Measurements from ENCODE around the gene GALNT7.
"Not testable (repeated sequence)": the region's sequence is repeated elsewhere in the genome, so short reads cannot be mapped to it uniquely, and the experiment has no call there.

The GALNT7 gene

GRCh38 chr4:173199553-173199952 is 30.9 kb downstream of the GALNT7 start:
- DNase-seq: no peak

GRCh38 chr4:173200103-173200884 is 31.7 kb downstream of the GALNT7 start:
- DNase-seq: no peak

- no peak for DNase-seq
Measured at GRCh38 chr4:173202395-173202794, 33.8 kb downstream of the GALNT7 start.

GRCh38 chr4:173205656-173206055 is 37.0 kb downstream of the GALNT7 start:
- DNase-seq: no peak

- DNase-seq: no peak
Measured at GRCh38 chr4:173208420-173208819, 39.8 kb downstream of the GALNT7 start.

GRCh38 chr4:173211222-173211621 is 42.6 kb downstream of the GALNT7 start:
- no peak for DNase-seq

GRCh38 chr4:173211838-173212237 is 43.2 kb downstream of the GALNT7 start:
- no peak for DNase-seq

- DNase-seq: no peak
Measured at GRCh38 chr4:173212379-173212778, 43.8 kb downstream of the GALNT7 start.

- no peak for DNase-seq
Measured at GRCh38 chr4:173213296-173213695, 44.7 kb downstream of the GALNT7 start.

GRCh38 chr4:173214231-173214630 is 45.6 kb downstream of the GALNT7 start:
- no peak for DNase-seq

GRCh38 chr4:173214661-173215060 is 46.0 kb downstream of the GALNT7 start:
- DNase-seq: peak; percentile 57

GRCh38 chr4:173217075-173217474 is 48.5 kb downstream of the GALNT7 start:
- DNase-seq: no peak

- DNase-seq: no peak
Measured at GRCh38 chr4:173217727-173218126, 49.1 kb downstream of the GALNT7 start.

GRCh38 chr4:173218411-173219125 is 50.0 kb downstream of the GALNT7 start:
- DNase-seq: no peak

GRCh38 chr4:173219126-173219437 is 50.5 kb downstream of the GALNT7 start:
- not testable (repeated sequence) for DNase-seq

GRCh38 chr4:173223743-173224142 is 55.1 kb downstream of the GALNT7 start:
- DNase-seq: no peak

- DNase-seq: no peak
Measured at GRCh38 chr4:173226401-173226888, 57.8 kb downstream of the GALNT7 start.

GRCh38 chr4:173227756-173228155 is 59.1 kb downstream of the GALNT7 start:
- DNase-seq: no peak

- no peak for DNase-seq
Measured at GRCh38 chr4:173230062-173230461, 61.5 kb downstream of the GALNT7 start.

- no peak for DNase-seq
Measured at GRCh38 chr4:173231916-173232315, 63.3 kb downstream of the GALNT7 start.

- DNase-seq: no peak
Measured at GRCh38 chr4:173233857-173234256, 65.2 kb downstream of the GALNT7 start.

- DNase-seq: no peak
Measured at GRCh38 chr4:173235050-173235449, 66.4 kb downstream of the GALNT7 start.

- no peak for DNase-seq
Measured at GRCh38 chr4:173236301-173236700, 67.7 kb downstream of the GALNT7 start.

GRCh38 chr4:173237152-173237551 is 68.5 kb downstream of the GALNT7 start:
- DNase-seq: no peak
